AG04450 (cell line): ENCODE data around the gene MIER1. TPM values are rescaled to one million over a fixed set of nuclear protein-coding genes. Genes with fewer than 3 reads are reported as not detected.

ENCODE experiments used
- CTCF ChIA-PET: fragments of 300-600, 350-600 bp; formaldehyde crosslinking; extraction: SDS; loops from one replicate; lab custom pipeline; 2022; ENCODE audit warnings: antibody characterized with exemption, inconsistent platforms; lab: Charles Lee
- POLR2A ChIA-PET: fragments of 350-600 bp; formaldehyde crosslinking; extraction: SDS; loops from one replicate; lab custom pipeline; 2021; ENCODE audit warnings: antibody characterized with exemption, inconsistent platforms; lab: Yijun Ruan, JAX
- DNase-seq: peaks from one replicate; pipeline ENCODE4 v3.0.0-alpha.2; 2011; ENCODE audit warnings: low read depth, low spot score
- H3K27ac ChIP-seq: one replicate; pipeline ENCODE4 v1.5.1; 2012; ENCODE audit warnings: low read depth, low read length, control low read depth
- H3K27me3 ChIP-seq: one replicate; pipeline ENCODE4 v1.6.0; 2012; ENCODE audit warnings: low read length; ENCODE audit not compliant: control insufficient read depth, insufficient read depth
- H3K4me3 ChIP-seq: 2 replicates; pipeline ENCODE4 v1.5.1; 2011; ENCODE audit warnings: mild to moderate bottlenecking, low read depth, low read length, control low read depth
- H3K9me3 ChIP-seq: 2 replicates; pipeline ENCODE4 v1.5.1; 2012; ENCODE audit warnings: low read length; ENCODE audit not compliant: control insufficient read depth, insufficient read depth
- CTCF ChIP-seq: IDR thresholded peaks from 2 replicates; pipeline ENCODE4 v1.5.1; 2011; ENCODE audit warnings: low read depth, low read length, control low read depth, inconsistent platforms
- polyA plus RNA-seq: library from polyadenylated mRNA; depleted of rRNA; stranded (reverse); fragments of >200 nt; gene quantifications from 2 replicates; pipeline ENCODE4 v1.2.3, GENCODE V29; 2011

The MIER1 gene
- polyA plus RNA-seq, 1 experiment, result 23.6 TPM

DNA sequence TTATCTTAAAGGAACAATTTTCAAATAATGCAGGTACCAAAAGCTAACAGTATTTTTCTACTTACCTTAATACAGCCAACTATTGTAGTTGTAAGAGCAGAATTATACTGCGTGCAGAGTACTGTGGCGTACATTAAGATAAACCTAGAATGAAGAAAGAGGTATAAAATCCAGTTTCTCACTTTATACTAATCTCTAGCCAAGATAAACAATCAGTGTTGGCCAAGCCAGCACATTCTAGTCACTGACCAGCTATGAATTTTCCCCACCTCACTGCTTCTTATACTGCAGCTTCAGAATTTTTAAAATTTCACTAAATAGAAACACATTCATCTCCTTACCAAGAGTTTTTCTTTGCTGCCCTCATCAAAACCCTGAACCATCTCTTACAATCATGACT lies 95.5 kb downstream of the MIER1 start:
- no peak for DNase-seq
- H3K27me3 ChIP-seq, result no peaks in the 10 kb centered on the region
- ChIA-PET POLR2A (interaction anchor here (0.6 to 2.2 kb wide), 5 partner anchors 21 to 457 kb away, joined by 3 to 8 read pairs (median 4); partner anchors contain the start of genes DNAI4, MIER1 and SLC35D1), CTCF (interaction anchor here (1.1 to 4.6 kb wide), 4 partner anchors 24 to 128 kb away, joined by 4 to 28 read pairs (median 6); no protein-coding TSS in a partner anchor)
- H3K4me3 ChIP-seq, result no peak overlapping the region
- no peak overlapping the region for H3K27ac ChIP-seq
- no peaks in the 10 kb centered on the region for H3K9me3 ChIP-seq
- no peak for TF ChIP-seq CTCF

DNA sequence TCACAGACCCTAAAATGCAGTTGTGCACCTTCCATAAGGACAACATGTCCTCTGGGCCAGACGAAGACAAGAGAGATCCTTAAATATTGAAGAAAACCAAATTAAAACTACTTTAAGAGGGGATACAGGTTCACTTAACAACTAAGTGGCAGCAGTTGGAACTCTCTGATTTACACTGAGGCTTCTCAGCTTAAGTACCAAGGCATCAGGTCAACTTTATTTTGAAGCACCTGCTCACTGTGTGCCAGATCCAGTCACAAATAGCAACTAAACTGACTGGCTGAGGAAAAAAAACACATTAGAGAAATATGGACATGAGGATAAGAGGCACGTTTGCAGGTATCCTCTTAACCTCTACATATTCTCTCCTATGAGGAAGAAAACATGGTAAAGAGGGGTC lies 96.0 kb downstream of the MIER1 start:
- no peak for TF ChIP-seq CTCF
- CTCF ChIA-PET, result interaction anchor here (1.3 to 4.6 kb wide), 3 partner anchors 25 to 128 kb away, joined by 5 to 28 read pairs (median 7); no protein-coding TSS in a partner anchor
- DNase-seq, result no peak
- POLR2A ChIA-PET, result interaction anchor here (1.0 to 2.2 kb wide), 2 partner anchors 21 to 33 kb away, joined by 4 to 8 read pairs; partner anchors contain the start of gene SLC35D1
- H3K27ac ChIP-seq, result no peak overlapping the region
- no peaks in the 10 kb centered on the region for H3K9me3 ChIP-seq
- H3K27me3 ChIP-seq, result no peaks in the 10 kb centered on the region
- H3K4me3 ChIP-seq, result no peak overlapping the region

DNA sequence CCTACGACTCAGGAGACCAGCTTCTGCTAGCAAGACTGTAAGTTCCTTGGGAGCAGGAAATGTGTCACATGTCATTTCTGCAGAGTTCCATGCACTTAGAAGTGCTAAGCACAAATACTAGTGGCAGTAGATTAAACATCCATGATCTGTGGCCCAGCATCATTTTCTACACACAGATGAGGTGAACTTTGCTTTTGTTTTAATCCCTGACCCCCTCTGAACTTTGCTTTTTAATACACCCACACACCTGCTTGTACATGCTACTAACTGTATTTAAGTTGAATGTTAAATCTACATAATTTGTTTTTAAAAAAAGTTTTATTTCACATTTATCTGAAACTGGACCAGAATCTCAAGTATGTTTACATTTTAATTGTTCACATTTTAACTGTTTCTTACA lies 104.7 kb downstream of the MIER1 start:
- Histone ChIP-seq H3K27ac (no peak overlapping the region), H3K27me3 (no peaks in the 10 kb centered on the region), H3K4me3 (no peak overlapping the region), H3K9me3 (no peaks in the 10 kb centered on the region)
- no peak for DNase-seq
- POLR2A ChIA-PET, result no interaction called here
- no peak for TF ChIP-seq CTCF
- CTCF ChIA-PET, result interaction anchor here (0.9 to 1.2 kb wide), 2 partner anchors 33 to 120 kb away, joined by 4 to 5 read pairs; no protein-coding TSS in a partner anchor

DNA sequence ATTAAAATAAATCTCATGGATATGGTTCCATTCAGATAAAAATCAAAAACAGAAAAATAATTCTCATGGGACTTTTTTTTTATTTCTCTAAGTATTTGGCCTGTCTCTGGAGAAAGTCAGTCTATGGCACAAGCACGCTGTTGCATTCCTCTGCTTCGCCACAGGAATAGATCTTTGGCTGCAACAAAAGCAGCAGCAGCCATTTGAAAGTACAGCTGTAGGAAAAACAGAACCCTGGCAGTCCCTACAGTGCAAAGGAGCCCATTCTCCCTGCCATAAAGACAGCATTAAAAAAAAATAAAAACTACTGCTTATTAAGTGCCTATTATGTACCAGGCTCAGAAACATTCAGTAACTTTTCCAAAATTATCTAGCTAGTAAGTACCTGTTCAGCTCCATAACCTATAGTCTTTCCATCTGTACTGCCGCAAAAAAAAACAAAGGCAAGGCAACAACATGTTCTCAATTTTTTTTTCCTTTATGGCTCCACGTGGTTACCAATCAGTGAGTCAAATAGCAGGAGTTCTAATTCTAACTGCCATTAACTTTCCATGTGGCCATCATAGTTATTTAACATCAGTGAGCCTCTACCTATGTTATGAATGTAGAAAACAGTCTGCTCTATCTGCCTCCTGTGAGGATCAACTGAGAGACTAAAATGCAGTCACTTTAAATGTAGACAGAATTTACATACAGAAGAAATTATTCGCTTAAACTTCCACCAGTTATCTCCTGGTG lies 106.5 kb downstream of the MIER1 start:
- POLR2A ChIA-PET, result no interaction called here
- CTCF ChIA-PET, result interaction anchor here (1.0 kb wide), 1 partner anchor 117 kb away, joined by 4 read pairs; no protein-coding TSS in a partner anchor
- Histone ChIP-seq H3K27me3 (no peaks in the 10 kb centered on the region), H3K4me3 (no peak overlapping the region), H3K27ac (no peak overlapping the region), H3K9me3 (no peaks in the 10 kb centered on the region)
- no peak for DNase-seq
- no peak for TF ChIP-seq CTCF

GRCh38 chr1:67031859-67032247 lies 107.1 kb downstream of the MIER1 start:
- DNase-seq, result no peak
- Histone ChIP-seq H3K9me3 (no peaks in the 10 kb centered on the region), H3K4me3 (no peak overlapping the region), H3K27me3 (no peaks in the 10 kb centered on the region), H3K27ac (no peak overlapping the region)
- TF ChIP-seq CTCF, result no peak
- CTCF ChIA-PET, result interaction anchor here (1.0 kb wide), 1 partner anchor 117 kb away, joined by 4 read pairs; no protein-coding TSS in a partner anchor
- POLR2A ChIA-PET, result no interaction called here
